OCI-LY7 (cell line): Measurements from ENCODE around the gene CEP126. TPM values are rescaled to one million over a fixed set of nuclear protein-coding genes. Genes with fewer than 3 reads are reported as not detected.

Experiments used
- BruUV-seq: library from RNA; stranded (reverse); fragments of 400-500 nt; replicated peaks from 2 replicates; lab custom pipeline; 2021; lab: Mats Ljungman, UMichigan
- CTCF ChIA-PET: fragments of 300-600 bp; sonication (Branson Sonifier 250); formaldehyde crosslinking; loops from one replicate; lab custom pipeline; 2022; ENCODE audit warnings: antibody characterized with exemption; ENCODE audit not compliant: unreplicated experiment; lab: Charles Lee
- POLR2A ChIA-PET: fragments of 300-600 bp; sonication (Branson Sonifier 250); formaldehyde crosslinking; loops from one replicate; lab custom pipeline; 2022; ENCODE audit warnings: antibody characterized with exemption; lab: Charles Lee
- DNase-seq: peaks from one replicate; pipeline ENCODE4 v3.0.0-alpha.2; 2015; ENCODE audit warnings: low spot score
- H2AFZ ChIP-seq: fragments of 200-600 bp; sonication (generic), shearing (Covaris generic); 2 replicates; pipeline ENCODE4 v1.6.1; 2014; ENCODE audit warnings: mild to moderate bottlenecking, antibody characterized with exemption, low read length, moderate library complexity
- H3K27ac ChIP-seq: fragments of 200-600 bp; sonication (generic); 2 replicates; pipeline ENCODE4 v1.5.1; 2014; ENCODE audit warnings: mixed run types, low read depth, mild to moderate bottlenecking, moderate library complexity, low read length, inconsistent platforms; ENCODE audit not compliant: poor library complexity, severe bottlenecking
- H3K36me3 ChIP-seq: fragments of 200-600 bp; sonication (generic); 2 replicates; pipeline ENCODE4 v1.6.1; 2014; ENCODE audit warnings: mild to moderate bottlenecking, antibody characterized with exemption, low read length, moderate library complexity, mixed read lengths; ENCODE audit not compliant: insufficient read depth
- H3K4me1 ChIP-seq: fragments of 200-600 bp; sonication (generic); 2 replicates; pipeline ENCODE4 v1.5.1; 2014; ENCODE audit warnings: mild to moderate bottlenecking, low read length; ENCODE audit not compliant: insufficient read depth, poor library complexity, severe bottlenecking
- H3K4me2 ChIP-seq: fragments of 200-600 bp; sonication (generic); 2 replicates; pipeline ENCODE4 v1.6.1; 2014; ENCODE audit warnings: mild to moderate bottlenecking, low read length
- H3K4me3 ChIP-seq: fragments of 200-600 bp; sonication (generic); 2 replicates; pipeline ENCODE4 v1.5.1; 2014; ENCODE audit warnings: mild to moderate bottlenecking, low read depth, low read length; ENCODE audit not compliant: poor library complexity, severe bottlenecking
- H3K79me2 ChIP-seq: fragments of 200-600 bp; sonication (generic); 2 replicates; pipeline ENCODE4 v1.6.1; 2016; ENCODE audit warnings: low read depth, mild to moderate bottlenecking, low read length, moderate library complexity, mixed read lengths; ENCODE audit not compliant: insufficient read depth
- H3K9me2 ChIP-seq: fragments of 200-600 bp; sonication (generic); 2 replicates; pipeline ENCODE4 v1.6.1; 2016; ENCODE audit warnings: mild to moderate bottlenecking, low read length, mixed read lengths; ENCODE audit not compliant: insufficient read depth
- H3K9me3 ChIP-seq: fragments of 200-600 bp; sonication (generic); 2 replicates; pipeline ENCODE4 v1.6.1; 2014; ENCODE audit warnings: mild to moderate bottlenecking, mixed run types, low read length, mixed read lengths
- H4K20me1 ChIP-seq: fragments of 200-600 bp; sonication (generic); 2 replicates; pipeline ENCODE4 v1.6.1; 2014; ENCODE audit warnings: mild to moderate bottlenecking, antibody characterized with exemption, low read length, moderate library complexity, mixed read lengths; ENCODE audit not compliant: insufficient read depth
- CTCF ChIP-seq: fragments of 200-600 bp; sonication (generic); conservative IDR thresholded peaks from 2 replicates; pipeline ENCODE4 v1.5.1; 2014; ENCODE audit warnings: mild to moderate bottlenecking, antibody characterized with exemption, low read length, moderate library complexity, mixed read lengths
- EZH2phosphoT487 ChIP-seq: fragments of 200-600 bp; sonication (generic); IDR thresholded peaks from 2 replicates; pipeline ENCODE4 v1.6.1; 2018; ENCODE audit warnings: low read depth, borderline replicate concordance, mild to moderate bottlenecking, mixed run types, antibody characterized with exemption, low read length, moderate library complexity, mixed read lengths
- intact Hi-C: fragments of 100-400 bp; cut with micrococcal nuclease; formaldehyde crosslinking; loops from one replicate; pipeline ENCODE4 v1.10.0; 2022; ENCODE audit not compliant: unreplicated experiment
- total RNA-seq, 2 experiments: library from RNA; depleted of rRNA in 1 of 2; stranded (reverse); fragments of >200 nt in 1 of 2; shearing (Covaris generic) in 1 of 2; gene quantifications; 2 replicates each; pipeline ENCODE4 v1.2.3, GENCODE V29; 2014 to 2022

Gene CEP126
- total RNA-seq, 2 experiments from 2014 or later: 1.5 to 5.9 TPM

GRCh38 chr11:101909087-101909486 is 5.7 kb upstream of the CEP126 start:
- no peak for DNase-seq
- no peak overlapping the region for H3K4me2 ChIP-seq
- H3K27ac ChIP-seq: no peak overlapping the region
- H3K9me2 ChIP-seq: no peaks in the 10 kb centered on the region
- ChIA-PET CTCF (no interaction called here), POLR2A (interaction anchor here (0.7 to 1.0 kb wide), 2 partner anchors 21 to 98 kb away, joined by 3 to 4 read pairs; no protein-coding TSS in a partner anchor)
- no peaks in the 10 kb centered on the region for H4K20me1 ChIP-seq
- H3K79me2 ChIP-seq: no peaks in the 10 kb centered on the region
- no peaks in the 10 kb centered on the region for H3K36me3 ChIP-seq
- TF ChIP-seq CTCF (no peak), EZH2phosphoT487 (no peak)
- H3K4me3 ChIP-seq: no peak overlapping the region
- no peak overlapping the region for H2AFZ ChIP-seq
- peaks cover 2% of the 10 kb centered on the region for H3K4me1 ChIP-seq
- no peaks in the 10 kb centered on the region for H3K9me3 ChIP-seq
- BruUV-seq: no TSS peak
- intact Hi-C loops: no loop called here

- no peak overlapping the region for H2AFZ ChIP-seq
- no peaks in the 10 kb centered on the region for H4K20me1 ChIP-seq
- H3K4me3 ChIP-seq: no peak overlapping the region
- no peaks in the 10 kb centered on the region for H3K9me2 ChIP-seq
- intact Hi-C loops: loop anchor here (10.0 kb wide), 1 partner anchor 372 kb away; no protein-coding TSS in a partner anchor
- CTCF ChIA-PET: no interaction called here
- BruUV-seq: no TSS peak
- POLR2A ChIA-PET: interaction anchor here (0.6 to 1.6 kb wide), 2 partner anchors 8 to 88 kb away, joined by 3 to 5 read pairs; no protein-coding TSS in a partner anchor
- H3K4me1 ChIP-seq: peaks cover 18% of the 10 kb centered on the region
- no peak for TF ChIP-seq EZH2phosphoT487
- TF ChIP-seq CTCF: no peak
- no peak overlapping the region for H3K27ac ChIP-seq
- no peaks in the 10 kb centered on the region for H3K36me3 ChIP-seq
- H3K79me2 ChIP-seq: peaks cover 7% of the 10 kb centered on the region; the same call in 1 of the 2 replicates
- H3K9me3 ChIP-seq: no peaks in the 10 kb centered on the region
- H3K4me2 ChIP-seq: no peak overlapping the region
- no peak for DNase-seq
Measured at GRCh38 chr11:101912823-101913284, 2.0 kb upstream of the CEP126 start.

- no peaks in the 10 kb centered on the region for H4K20me1 ChIP-seq
- TF ChIP-seq CTCF (no peak), EZH2phosphoT487 (no peak)
- no peaks in the 10 kb centered on the region for H3K9me3 ChIP-seq
- H3K27ac ChIP-seq: no peak overlapping the region
- CTCF ChIA-PET: no interaction called here
- peaks cover 7% of the 10 kb centered on the region; the same call in 1 of the 2 replicates for H3K79me2 ChIP-seq
- intact Hi-C loops: loop anchor here (2.0 to 10.0 kb wide), 2 partner anchors 95 to 371 kb away; no protein-coding TSS in a partner anchor
- no peak overlapping the region for H3K4me2 ChIP-seq
- DNase-seq: no peak
- no peaks in the 10 kb centered on the region for H3K9me2 ChIP-seq
- POLR2A ChIA-PET: interaction anchor here (1.6 kb wide), 1 partner anchor 9 kb away, joined by 5 read pairs; no protein-coding TSS in a partner anchor
- H3K4me1 ChIP-seq: peaks cover 18% of the 10 kb centered on the region
- peak overlapping the region; percentile 97; the same call in 1 of the 2 replicates for H2AFZ ChIP-seq
- BruUV-seq: no TSS peak
- no peaks in the 10 kb centered on the region for H3K36me3 ChIP-seq
- H3K4me3 ChIP-seq: no peak overlapping the region
Measured at GRCh38 chr11:101913656-101914055, 1.2 kb upstream of the CEP126 start.
